Panc1 (cell line): Measurements from ENCODE around the gene ABCC12. TPM values are rescaled to one million over a fixed set of nuclear protein-coding genes. Genes with fewer than 3 reads are reported as not detected.

Experiments
- ATAC-seq: fragments of 200-7000 bp; cut with Tn5 transposase; 2 replicates; pipeline ENCODE4 v1.9.1; 2020; ENCODE audit warnings: mild to moderate bottlenecking, moderate library complexity
- BruUV-seq: library from RNA; stranded (reverse); fragments of 400-500 nt; replicated peaks from 2 replicates; lab custom pipeline; 2021; lab: Mats Ljungman, UMichigan
- CTCF ChIA-PET: fragments of 300-600 bp; sonication (Branson Sonifier 250); formaldehyde crosslinking; loops from one replicate; lab custom pipeline; 2022; ENCODE audit warnings: antibody characterized with exemption; lab: Charles Lee
- POLR2A ChIA-PET: fragments of 300-600 bp; sonication (Branson Sonifier 250); formaldehyde crosslinking; loops from one replicate; lab custom pipeline; 2022; ENCODE audit warnings: antibody characterized with exemption; lab: Charles Lee
- DNase-seq: peaks from one replicate; pipeline ENCODE4 v3.0.0-alpha.2; 2010; ENCODE audit warnings: low read depth, low spot score
- H3K27ac ChIP-seq: 2 replicates; pipeline ENCODE4 v1.5.1; 2011; ENCODE audit warnings: mild to moderate bottlenecking, low read length, inconsistent platforms
- H3K27me3 ChIP-seq: fragments of 200-500 bp; sonication (Bioruptor generic); 2 replicates; pipeline ENCODE4 v1.6.0; 2014; ENCODE audit warnings: low read length, inconsistent platforms; ENCODE audit not compliant: control insufficient read depth, insufficient read depth
- H3K36me3 ChIP-seq: fragments of 200-500 bp; sonication (Bioruptor generic); 2 replicates; pipeline ENCODE4 v1.5.1; 2014; ENCODE audit warnings: inconsistent platforms, mild to moderate bottlenecking, low read length, moderate library complexity; ENCODE audit not compliant: control insufficient read depth, insufficient read depth
- H3K4me1 ChIP-seq: 2 replicates; pipeline ENCODE4 v1.5.1; 2011; ENCODE audit warnings: inconsistent platforms, mild to moderate bottlenecking, low read length, moderate library complexity; ENCODE audit not compliant: control insufficient read depth, insufficient read depth
- H3K4me3 ChIP-seq, 2 experiments: 2 replicates each; pipeline ENCODE4 v1.5.1; 2011 to 2012; ENCODE audit warnings: low read depth in 2 of 2, low read length in 2 of 2, mild to moderate bottlenecking in 2 of 2, inconsistent platforms in 1 of 2, moderate library complexity in 1 of 2
- H3K9me3 ChIP-seq: fragments of 200-500 bp; sonication (Bioruptor generic); 2 replicates; pipeline ENCODE4 v1.5.1; 2014; ENCODE audit warnings: low read depth, mild to moderate bottlenecking, inconsistent platforms, low read length, moderate library complexity; ENCODE audit not compliant: control insufficient read depth, insufficient read depth
- CTCF ChIP-seq: fragments of 450-650 bp; IDR thresholded peaks from 2 replicates; pipeline ENCODE4 v1.5.1; 2017; ENCODE audit warnings: mild to moderate bottlenecking
- POLR2AphosphoS5 ChIP-seq: IDR thresholded peaks from 2 replicates; pipeline ENCODE4 v1.6.1; 2012; ENCODE audit warnings: mild to moderate bottlenecking, low read depth, low read length, moderate library complexity
- REST ChIP-seq, 2 experiments: IDR thresholded peaks; 2 replicates each; pipeline ENCODE4 v1.6.1; 2011 to 2012; ENCODE audit warnings: low read depth in 2 of 2, control low read depth in 1 of 2, low read length in 1 of 2, mild to moderate bottlenecking in 1 of 2, moderate library complexity in 1 of 2; ENCODE audit not compliant: insufficient read depth in 1 of 2
- SIN3A ChIP-seq: IDR thresholded peaks from 2 replicates; pipeline ENCODE4 v1.6.1; 2012; ENCODE audit warnings: low read depth, mild to moderate bottlenecking, low read length, moderate library complexity, borderline replicate concordance; ENCODE audit not compliant: insufficient read depth
- TCF7L2 ChIP-seq: IDR thresholded peaks from 2 replicates; pipeline ENCODE4 v1.6.1; 2011; ENCODE audit warnings: mild to moderate bottlenecking, low read depth, low read length, inconsistent platforms
- in situ Hi-C: cut with HindIII; loops from 2 replicates; pipeline ENCODE4 v1.10.0; 2016; ENCODE audit warnings: low sequenced_read_pairs, low pct_unique_long_range_greater_than_20kb
- intact Hi-C: fragments of 100-400 bp; cut with micrococcal nuclease; formaldehyde crosslinking; loops from one replicate; pipeline ENCODE4 v1.10.0; 2022; ENCODE audit not compliant: unreplicated experiment
- total RNA-seq: library from RNA; stranded (reverse); gene quantifications from one replicate; pipeline ENCODE4 v1.2.1, GENCODE V29; 2021; ENCODE audit not compliant: unreplicated experiment

Gene ABCC12
- total RNA-seq, 1 experiment from 2014 or later = not detected

DNA sequence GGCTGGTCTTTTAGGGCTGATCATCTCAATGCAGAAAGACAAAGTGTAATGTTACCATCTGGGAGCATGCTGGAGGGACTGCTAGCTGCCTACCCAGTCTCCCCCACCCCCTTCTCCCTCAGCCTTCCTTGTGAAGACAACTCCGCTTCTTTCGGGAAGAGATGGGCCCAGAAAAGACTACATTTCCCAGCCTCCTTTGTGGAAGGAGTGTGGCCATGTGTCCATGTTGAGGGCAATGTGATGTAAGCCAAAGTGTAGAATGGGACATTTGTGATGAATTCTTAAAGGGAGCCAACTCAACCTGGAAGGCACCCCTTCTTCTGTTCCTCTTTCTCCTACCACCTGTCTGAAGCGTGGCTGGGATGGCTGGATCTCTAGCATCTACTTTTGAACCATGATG lies 16.3 kb downstream of the ABCC12 start:
- no TSS peak for BruUV-seq
- in situ Hi-C loops = no loop called here
- ATAC-seq = no peak

DNA sequence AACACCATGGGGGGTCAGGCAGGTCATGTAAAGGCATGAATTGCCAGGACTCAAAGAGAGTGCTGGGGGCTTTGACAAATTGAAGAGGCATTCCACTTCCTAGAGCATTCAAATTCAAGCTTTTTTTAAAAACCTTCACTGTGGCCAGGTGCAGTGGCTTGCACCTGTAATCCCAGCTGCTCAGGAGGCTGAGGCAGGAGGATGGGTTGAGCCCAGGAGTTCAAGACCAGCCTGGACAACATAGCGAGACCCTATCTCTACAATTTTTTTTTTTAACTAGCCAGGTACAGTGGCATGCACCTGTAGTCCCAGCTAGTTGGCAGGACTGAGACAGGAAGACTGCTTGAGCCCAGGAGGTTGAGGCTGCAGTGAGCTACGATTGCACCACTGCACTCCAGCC lies 17.2 kb downstream of the ABCC12 start:
- DNase-seq (no peak), ATAC-seq (no peak)
- Histone ChIP-seq H3K36me3 (no peaks in the 10 kb centered on the region), H3K9me3 (no peaks in the 10 kb centered on the region), H3K27ac (no peak overlapping the region; the same call in 1 of the 2 replicates), H3K27me3 (no peaks in the 10 kb centered on the region), H3K4me3 (no peak overlapping the region), H3K4me1 (no peaks in the 10 kb centered on the region)
- POLR2A ChIA-PET = no interaction called here
- no TSS peak for BruUV-seq
- intact Hi-C loops = no loop called here
- in situ Hi-C loops = no loop called here
- no peak for TF ChIP-seq SIN3A
- TF ChIP-seq REST (IDR thresholded peaks at IDR 0.05; ENCODE audit: insufficient read depth in 1 of 2, low read depth in 2 of 2, low read length in 1 of 2) = no peak
- no peak for TF ChIP-seq POLR2AphosphoS5
- TF ChIP-seq CTCF = no peak
- TF ChIP-seq TCF7L2 = no peak
- CTCF ChIA-PET = no interaction called here

More for the DNA sequence above, 16.3 kb downstream of the ABCC12 start:
- Histone ChIP-seq H3K9me3 (no peaks in the 10 kb centered on the region), H3K27ac (no peak overlapping the region), H3K4me3 (no peak overlapping the region), H3K36me3 (no peaks in the 10 kb centered on the region), H3K27me3 (no peaks in the 10 kb centered on the region), H3K4me1 (no peaks in the 10 kb centered on the region)
- POLR2A ChIA-PET = no interaction called here
- no peak for DNase-seq
- intact Hi-C loops = no loop called here
- TF ChIP-seq CTCF (no peak), REST (IDR thresholded peaks at IDR 0.05; ENCODE audit: insufficient read depth in 1 of 2, low read depth in 2 of 2, low read length in 1 of 2) (no peak), SIN3A (no peak)
- CTCF ChIA-PET = no interaction called here
